ENCODE measurements around the gene SH3BP4.

DNA sequence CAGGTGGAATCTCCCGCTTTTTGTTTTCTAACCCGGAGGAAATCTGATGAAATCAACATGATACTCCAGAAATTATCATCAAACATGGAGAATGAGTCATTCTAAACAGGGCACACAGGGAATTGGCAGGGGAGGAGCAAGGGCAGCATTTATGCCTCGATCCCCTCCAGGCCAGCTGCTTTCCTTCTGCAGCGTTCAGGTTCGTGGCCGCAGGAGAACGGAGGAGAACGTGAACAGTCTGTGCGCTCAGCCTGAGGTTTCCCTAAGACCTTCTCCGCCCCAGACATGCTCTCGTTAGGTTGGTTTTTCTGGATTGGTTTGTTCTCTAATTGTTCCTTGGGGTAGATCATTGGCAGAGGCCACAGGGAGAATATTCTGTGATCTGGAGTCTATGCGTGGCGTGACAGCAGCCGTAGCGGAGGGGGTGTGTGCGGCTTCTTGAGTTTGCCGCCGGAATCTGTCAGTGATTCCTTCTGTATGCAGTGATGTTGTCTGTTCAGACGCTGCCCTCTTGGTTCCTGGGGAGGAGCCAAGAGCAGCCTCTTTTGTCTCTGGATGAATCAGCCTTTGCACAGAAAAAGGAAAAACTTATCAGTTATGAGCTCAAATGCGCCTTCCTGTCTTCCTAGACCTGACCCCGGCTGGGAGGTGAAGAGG, 75.9 kb downstream of the SH3BP4 start:
- TF ChIP-seq POLR2AphosphoS5 (IDR thresholded peaks at IDR 0.05) (no peak), POLR2A (IDR thresholded peaks at IDR 0.05) (no peak)
- TF ChIP-seq, protein P1, sequence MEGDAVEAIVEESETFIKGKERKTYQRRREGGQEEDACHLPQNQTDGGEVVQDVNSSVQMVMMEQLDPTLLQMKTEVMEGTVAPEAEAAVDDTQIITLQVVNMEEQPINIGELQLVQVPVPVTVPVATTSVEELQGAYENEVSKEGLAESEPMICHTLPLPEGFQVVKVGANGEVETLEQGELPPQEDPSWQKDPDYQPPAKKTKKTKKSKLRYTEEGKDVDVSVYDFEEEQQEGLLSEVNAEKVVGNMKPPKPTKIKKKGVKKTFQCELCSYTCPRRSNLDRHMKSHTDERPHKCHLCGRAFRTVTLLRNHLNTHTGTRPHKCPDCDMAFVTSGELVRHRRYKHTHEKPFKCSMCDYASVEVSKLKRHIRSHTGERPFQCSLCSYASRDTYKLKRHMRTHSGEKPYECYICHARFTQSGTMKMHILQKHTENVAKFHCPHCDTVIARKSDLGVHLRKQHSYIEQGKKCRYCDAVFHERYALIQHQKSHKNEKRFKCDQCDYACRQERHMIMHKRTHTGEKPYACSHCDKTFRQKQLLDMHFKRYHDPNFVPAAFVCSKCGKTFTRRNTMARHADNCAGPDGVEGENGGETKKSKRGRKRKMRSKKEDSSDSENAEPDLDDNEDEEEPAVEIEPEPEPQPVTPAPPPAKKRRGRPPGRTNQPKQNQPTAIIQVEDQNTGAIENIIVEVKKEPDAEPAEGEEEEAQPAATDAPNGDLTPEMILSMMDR (IDR thresholded peaks at IDR 0.05): no peak

Data from transverse colon (tissue), 4 donors.